Right lobe of liver (tissue), 4 donors: Measurements from ENCODE around the gene SPPL3.

Experiments used
- CTCF ChIP-seq, 4 donors: fragments of 200-600 bp in 3 of 4; fragments of 450-650 bp in 1 of 4; IDR thresholded peaks; one replicate each; pipeline versions ENCODE4 v1.5.1 to v1.8.0; 2016 to 2022; ENCODE audit warnings: antibody characterized with exemption in 4 of 4, mild to moderate bottlenecking in 2 of 4
- POLR2A ChIP-seq: fragments of 450-650 bp; IDR thresholded peaks from one replicate; pipeline ENCODE4 v1.6.1; 2017; ENCODE audit warnings: antibody characterized with exemption, mild to moderate bottlenecking
- donor health status: DM: no; HTN: no; CAD: no.
- donor health status: DM: no; HTN: no; CAD: no.
- donor health status: DM: no; HTN: yes; CAD: no.

DNA sequence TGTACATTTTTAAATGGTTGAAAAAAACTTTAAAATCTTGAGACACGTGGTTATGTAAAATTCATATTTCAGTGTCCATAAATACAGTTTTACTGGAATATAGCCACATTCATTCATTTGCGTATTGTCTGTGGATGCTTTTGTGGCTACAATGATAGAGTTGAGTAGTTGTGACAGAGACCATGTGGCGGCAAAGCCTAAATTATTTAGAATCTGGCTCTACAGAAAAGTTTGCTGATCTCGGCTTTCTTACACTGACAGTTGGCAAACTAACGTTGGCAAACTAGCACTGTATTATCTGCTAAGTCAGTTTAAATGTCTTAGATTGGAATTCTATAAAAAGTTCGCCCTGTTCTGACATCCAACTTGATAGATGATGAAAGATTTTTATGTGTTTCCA is 191.5 kb downstream of the SPPL3 start:
- no peak for TF ChIP-seq POLR2A
- TF ChIP-seq CTCF (IDR thresholded peaks at IDR 0.05): no peak
